HepG2 (cell line): ENCODE data around the gene RGS13. TPM values are rescaled to one million over a fixed set of nuclear protein-coding genes. Genes with fewer than 3 reads are reported as not detected.

Experiments
- ATAC-seq: fragments of 200-7000 bp; cut with Tn5 transposase; 3 replicates; pipeline ENCODE4 v1.9.1; 2020; ENCODE audit warnings: mild to moderate bottlenecking, moderate library complexity
- BruUV-seq: library from RNA; stranded (reverse); fragments of 400-500 nt; replicated peaks from 2 replicates; lab custom pipeline; 2021; lab: Mats Ljungman, UMichigan
- CTCF ChIA-PET: fragments of 300-600 bp; formaldehyde crosslinking; extraction: SDS; loops from one replicate; lab custom pipeline; 2021; ENCODE audit warnings: low total read pairs, inconsistent platforms, low intra/inter-chr PET ratio; lab: Yijun Ruan, JAX
- POLR2A ChIA-PET: fragments of 350-600 bp; sonication (Branson Sonifier 250); formaldehyde crosslinking; loops from one replicate; lab custom pipeline; 2020; ENCODE audit warnings: antibody characterized with exemption, inconsistent platforms; lab: Yijun Ruan, JAX
- DNase-seq: peaks from one replicate; pipeline ENCODE4 v3.0.0-alpha.2; 2015; ENCODE audit warnings: low spot score
- FAIRE-seq: peaks from 3 replicates; lab custom pipeline; 2011; peaks lifted over from hg19 to GRCh38; lab: Jason Lieb, UNC
- H2AFZ ChIP-seq: one replicate; pipeline ENCODE4 v1.6.1; 2011; ENCODE audit warnings: low read length, inconsistent platforms
- H3K27ac ChIP-seq: fragments of 300-600 bp; 3 replicates; pipeline ENCODE4 v1.8.0; 2011; ENCODE audit warnings: mixed run types, mild to moderate bottlenecking, mixed read lengths, low read length, inconsistent platforms; ENCODE audit not compliant: insufficient read depth; ENCODE audit errors: extremely low read length
- H3K27me3 ChIP-seq, 2 experiments: fragments of 200-600 bp in 1 of 2; 2 replicates in 1 of 2; 3 replicates in 1 of 2; pipeline versions ENCODE4 v1.6.0 to v1.8.0; 2011; ENCODE audit warnings: low read length in 2 of 2, mild to moderate bottlenecking in 2 of 2, moderate library complexity in 2 of 2, inconsistent platforms in 1 of 2; ENCODE audit not compliant: insufficient read depth in 2 of 2, control insufficient read depth in 1 of 2
- H3K36me3 ChIP-seq, 2 experiments: fragments of 200-600 bp in 1 of 2; replicated peaks in 1 of 2; 2 replicates in 1 of 2; 3 replicates in 1 of 2; pipeline versions ENCODE4 v1.5.1 to v1.8.0; 2011; ENCODE audit warnings: low read length in 2 of 2, inconsistent platforms in 1 of 2; ENCODE audit not compliant: insufficient read depth in 2 of 2, control insufficient read depth in 1 of 2
- H3K4me1 ChIP-seq: 2 replicates; pipeline ENCODE4 v1.5.1; 2012; ENCODE audit warnings: low read length, inconsistent platforms; ENCODE audit not compliant: insufficient read depth
- H3K4me2 ChIP-seq: 2 replicates; pipeline ENCODE4 v1.6.0; 2011; ENCODE audit warnings: low read depth, low read length, inconsistent platforms
- H3K4me3 ChIP-seq, 3 experiments: fragments of 200-600 bp in 1 of 3; sonication (generic), shearing (Covaris generic) in 1 of 3; replicated peaks in 1 of 3; 2 replicates each; pipeline ENCODE4 v1.5.1; 2011 to 2016; ENCODE audit warnings: low read length in 3 of 3, inconsistent platforms in 2 of 3, low read depth in 2 of 3, mild to moderate bottlenecking in 2 of 3, control low read depth in 1 of 3, mixed read lengths in 1 of 3; ENCODE audit not compliant: insufficient read depth in 1 of 3
- H3K79me2 ChIP-seq: one replicate; pipeline ENCODE4 v1.6.1; 2011; ENCODE audit warnings: low read length, inconsistent platforms; ENCODE audit not compliant: insufficient read depth
- H3K9ac ChIP-seq: 2 replicates; pipeline ENCODE4 v1.6.0; 2011; ENCODE audit warnings: mild to moderate bottlenecking, low read depth, low read length, inconsistent platforms; ENCODE audit not compliant: insufficient read depth
- H3K9me3 ChIP-seq: 2 replicates; pipeline ENCODE4 v1.5.1; 2012; ENCODE audit warnings: mild to moderate bottlenecking, low read length
- H4K20me1 ChIP-seq: 2 replicates; pipeline ENCODE4 v1.6.0; 2011; ENCODE audit warnings: inconsistent platforms, mild to moderate bottlenecking, low read length, moderate library complexity; ENCODE audit not compliant: insufficient read depth
- KLF16 ChIP-seq, 2 experiments: sonication (generic) in 1 of 2; formaldehyde crosslinking in 1 of 2; IDR thresholded peaks; 2 replicates each; pipeline versions ENCODE4 v1.6.1 to v1.8.0; 2016 to 2023; ENCODE audit warnings: missing genetic modification reagents in 2 of 2, missing compliant biosample characterization in 1 of 2
- MED13 ChIP-seq: sonication (generic); formaldehyde crosslinking; IDR thresholded peaks from 2 replicates; pipeline ENCODE4 v1.5.0; 2020; ENCODE audit warnings: missing genetic modification reagents
- PHF20 ChIP-seq: sonication (generic); formaldehyde crosslinking; IDR thresholded peaks from 2 replicates; pipeline ENCODE4 v1.5.0; 2020; ENCODE audit warnings: mild to moderate bottlenecking, missing genetic modification reagents
- TEAD3 ChIP-seq: optimal IDR thresholded peaks from 2 replicates; pipeline ENCODE3; 2016; ENCODE audit warnings: borderline replicate concordance
- ZFP1 ChIP-seq: IDR thresholded peaks from 2 replicates; pipeline ENCODE4 v1.6.1; 2016
- ZMYM2 ChIP-seq: sonication (generic); formaldehyde crosslinking; IDR thresholded peaks from 2 replicates; pipeline ENCODE4 v1.8.0; 2022; ENCODE audit warnings: mild to moderate bottlenecking, missing genetic modification reagents
- ZNF205 ChIP-seq: IDR thresholded peaks from 2 replicates; pipeline ENCODE4 v1.6.1; 2018; ENCODE audit warnings: missing biosample characterization, missing genetic modification reagents
- ZSCAN21 ChIP-seq: sonication (generic); formaldehyde crosslinking; IDR thresholded peaks from 2 replicates; pipeline ENCODE4 v1.8.0; 2022; ENCODE audit warnings: mild to moderate bottlenecking, missing genetic modification reagents, moderate library complexity, borderline replicate concordance
- ZSCAN30 ChIP-seq: sonication (generic); formaldehyde crosslinking; IDR thresholded peaks from 2 replicates; pipeline ENCODE4 v1.5.0; 2020; ENCODE audit warnings: mild to moderate bottlenecking, missing genetic modification reagents
- WGBS: methylation state at CpG from one replicate; pipeline ENCODE4 v1.1.6; 2017; ENCODE audit warnings: low lambda C conversion rate; 5-methylcytosine and 5-hydroxymethylcytosine counted together
- in situ Hi-C: cut with HindIII; loops from 2 replicates; pipeline ENCODE4 v1.10.0; 2017; ENCODE audit warnings: low pct_unique_long_range_greater_than_20kb; ENCODE audit not compliant: extremely low pct_ligation_motif_present
- intact Hi-C: fragments of 100-400 bp; cut with micrococcal nuclease; formaldehyde crosslinking; loops from one replicate; pipeline ENCODE4 v1.10.0; 2022; ENCODE audit not compliant: unreplicated experiment
- polyA plus RNA-seq, 8 experiments: library from polyadenylated mRNA; depleted of rRNA in 3 of 8; stranded (reverse) in 7 of 8; unstranded in 1 of 8; fragments of >200 nt; fragmentation: Illumina TruSeq in 4 of 8; extraction: Trizol in 4 of 8; gene quantifications; 2 replicates each; pipeline versions ENCODE4 v1.2.1 to v1.2.3, GENCODE V29; 2011 to 2016; ENCODE audit warnings: low read depth in 4 of 8, missing spikeins in 1 of 8, mixed read lengths in 1 of 8; ENCODE audit not compliant: insufficient read depth in 1 of 8
- total RNA-seq, 5 experiments: library from RNA; depleted of rRNA; stranded (reverse); fragments of >200 nt; fragmentation: Illumina TruSeq; extraction: Trizol; gene quantifications; 2 replicates each; pipeline ENCODE4 v1.2.3, GENCODE V29; 2016; ENCODE audit warnings: low read depth in 1 of 5
- TF ChIP-seq, protein P1 (sequence below): sonication (generic); formaldehyde crosslinking; IDR thresholded peaks from 2 replicates; pipeline ENCODE4 v1.4.0; 2020; ENCODE audit warnings: missing genetic modification reagents, borderline replicate concordance
- TF ChIP-seq, protein P2 (sequence below): sonication (generic); formaldehyde crosslinking; IDR thresholded peaks from 2 replicates; pipeline ENCODE4 v1.5.1; 2020; ENCODE audit warnings: mild to moderate bottlenecking, missing genetic modification reagents, borderline replicate concordance
- TF ChIP-seq, protein P3 (sequence below): sonication (generic); formaldehyde crosslinking; IDR thresholded peaks from 2 replicates; pipeline ENCODE4 v1.4.0; 2020; ENCODE audit warnings: missing genetic modification reagents

RGS13 gene
- total and polyA plus RNA-seq, 2 of the 13 experiments (the other 11 are each of a cell fraction or from before 2014, with no cell fraction given): not detected

DNA sequence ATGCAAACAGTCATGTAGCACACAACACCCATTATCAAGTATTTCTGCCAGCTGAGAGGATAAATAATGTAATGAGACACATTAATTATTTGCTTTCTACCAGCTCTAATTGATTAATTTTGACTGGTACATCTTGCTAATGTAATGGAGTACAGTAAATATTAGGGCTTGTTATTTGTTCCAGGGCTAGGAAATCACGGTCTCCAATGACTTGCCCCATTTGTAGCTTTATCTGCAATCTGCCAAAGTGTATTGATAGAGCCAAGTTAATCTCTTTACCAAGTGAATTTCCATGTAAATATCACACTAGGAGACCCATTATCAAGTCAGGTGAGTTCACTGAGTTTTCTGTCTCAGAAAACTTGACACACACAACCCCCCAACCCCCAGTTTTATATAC is 55.1 kb downstream of the RGS13 start:
- FAIRE-seq: no peak

More for the DNA sequence above, 55.1 kb downstream of the RGS13 start:
- no peak overlapping the region for H3K4me2 ChIP-seq
- H3K36me3 ChIP-seq: no peaks in the 10 kb centered on the region
- DNase-seq: no peak
- H3K27ac ChIP-seq: no peak overlapping the region
- intact Hi-C loops: no loop called here
- no peak for ATAC-seq
- in situ Hi-C loops: no loop called here
- H3K9me3 ChIP-seq: no peaks in the 10 kb centered on the region
- no peaks in the 10 kb centered on the region for H3K79me2 ChIP-seq
- POLR2A ChIA-PET: no interaction called here
- H3K9ac ChIP-seq: no peak overlapping the region
- no peak overlapping the region for H3K4me3 ChIP-seq
- H3K4me1 ChIP-seq: 0 out of 2 replicates have a peak, but pooled peaks cover 9% of the 10 kb centered on the region
- 54% methylated on average over 1 of the region's 1 CpG for WGBS
- no TSS peak for BruUV-seq
- CTCF ChIA-PET: no interaction called here
- H2AFZ ChIP-seq: no peak overlapping the region
- no peaks in the 10 kb centered on the region; a peak in 1 of 5 replicates for H3K27me3 ChIP-seq
- H4K20me1 ChIP-seq: no peaks in the 10 kb centered on the region
- TF ChIP-seq, protein P1, sequence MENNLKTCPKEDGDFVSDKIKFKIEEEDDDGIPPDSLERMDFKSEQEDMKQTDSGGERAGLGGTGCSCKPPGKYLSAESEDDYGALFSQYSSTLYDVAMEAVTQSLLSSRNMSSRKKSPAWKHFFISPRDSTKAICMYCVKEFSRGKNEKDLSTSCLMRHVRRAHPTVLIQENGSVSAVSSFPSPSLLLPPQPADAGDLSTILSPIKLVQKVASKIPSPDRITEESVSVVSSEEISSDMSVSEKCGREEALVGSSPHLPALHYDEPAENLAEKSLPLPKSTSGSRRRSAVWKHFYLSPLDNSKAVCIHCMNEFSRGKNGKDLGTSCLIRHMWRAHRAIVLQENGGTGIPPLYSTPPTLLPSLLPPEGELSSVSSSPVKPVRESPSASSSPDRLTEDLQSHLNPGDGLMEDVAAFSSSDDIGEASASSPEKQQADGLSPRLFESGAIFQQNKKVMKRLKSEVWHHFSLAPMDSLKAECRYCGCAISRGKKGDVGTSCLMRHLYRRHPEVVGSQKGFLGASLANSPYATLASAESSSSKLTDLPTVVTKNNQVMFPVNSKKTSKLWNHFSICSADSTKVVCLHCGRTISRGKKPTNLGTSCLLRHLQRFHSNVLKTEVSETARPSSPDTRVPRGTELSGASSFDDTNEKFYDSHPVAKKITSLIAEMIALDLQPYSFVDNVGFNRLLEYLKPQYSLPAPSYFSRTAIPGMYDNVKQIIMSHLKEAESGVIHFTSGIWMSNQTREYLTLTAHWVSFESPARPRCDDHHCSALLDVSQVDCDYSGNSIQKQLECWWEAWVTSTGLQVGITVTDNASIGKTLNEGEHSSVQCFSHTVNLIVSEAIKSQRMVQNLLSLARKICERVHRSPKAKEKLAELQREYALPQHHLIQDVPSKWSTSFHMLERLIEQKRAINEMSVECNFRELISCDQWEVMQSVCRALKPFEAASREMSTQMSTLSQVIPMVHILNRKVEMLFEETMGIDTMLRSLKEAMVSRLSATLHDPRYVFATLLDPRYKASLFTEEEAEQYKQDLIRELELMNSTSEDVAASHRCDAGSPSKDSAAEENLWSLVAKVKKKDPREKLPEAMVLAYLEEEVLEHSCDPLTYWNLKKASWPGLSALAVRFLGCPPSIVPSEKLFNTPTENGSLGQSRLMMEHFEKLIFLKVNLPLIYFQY (CRISPR knock-in tag): no peak
- no peak for TF ChIP-seq KLF16 (CRISPR knock-in tag; IDR thresholded peaks at IDR 0.05)
- TF ChIP-seq ZNF205 (CRISPR knock-in tag): no peak
- TF ChIP-seq, protein P2, sequence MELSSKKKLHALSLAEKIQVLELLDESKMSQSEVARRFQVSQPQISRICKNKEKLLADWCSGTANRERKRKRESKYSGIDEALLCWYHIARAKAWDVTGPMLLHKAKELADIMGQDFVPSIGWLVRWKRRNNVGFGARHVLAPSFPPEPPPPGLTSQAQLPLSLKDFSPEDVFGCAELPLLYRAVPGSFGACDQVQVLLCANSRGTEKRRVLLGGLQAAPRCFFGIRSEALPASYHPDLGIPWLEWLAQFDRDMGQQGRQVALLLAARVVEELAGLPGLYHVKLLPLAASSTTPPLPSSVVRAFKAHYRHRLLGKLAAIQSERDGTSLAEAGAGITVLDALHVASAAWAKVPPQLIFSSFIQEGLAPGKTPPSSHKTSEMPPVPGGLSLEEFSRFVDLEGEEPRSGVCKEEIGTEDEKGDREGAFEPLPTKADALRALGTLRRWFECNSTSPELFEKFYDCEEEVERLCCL (CRISPR knock-in tag): no peak
- TF ChIP-seq TEAD3 (CRISPR knock-in tag): no peak
- TF ChIP-seq MED13: no peak
- TF ChIP-seq ZSCAN21 (CRISPR knock-in tag): no peak
- no peak for TF ChIP-seq PHF20 (CRISPR knock-in tag)
- TF ChIP-seq, protein P3, sequence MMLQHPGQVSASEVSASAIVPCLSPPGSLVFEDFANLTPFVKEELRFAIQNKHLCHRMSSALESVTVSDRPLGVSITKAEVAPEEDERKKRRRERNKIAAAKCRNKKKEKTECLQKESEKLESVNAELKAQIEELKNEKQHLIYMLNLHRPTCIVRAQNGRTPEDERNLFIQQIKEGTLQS (CRISPR knock-in tag): no peak
- TF ChIP-seq ZFP1 (CRISPR knock-in tag): no peak
- TF ChIP-seq ZMYM2 (CRISPR knock-in tag): no peak
- no peak for TF ChIP-seq ZSCAN30 (CRISPR knock-in tag)
